Nephron (organoid): ENCODE data around the gene ATL1.

Experiments used
- H3K27ac Mint-ChIP-seq, 3 experiments: 2 replicates each; pipeline ENCODE4 v1.8.0; 2020; ENCODE audit warnings: mixed read lengths in 3 of 3, mild to moderate bottlenecking in 2 of 3, moderate library complexity in 1 of 3
- H3K27me3 Mint-ChIP-seq: 2 replicates; pipeline ENCODE4 v1.8.0; 2021; ENCODE audit warnings: low read depth, mild to moderate bottlenecking, moderate library complexity, mixed read lengths
- H3K36me3 Mint-ChIP-seq: 2 replicates; pipeline ENCODE4 v1.8.0; 2020; ENCODE audit warnings: low read depth, mixed read lengths
- H3K4me1 Mint-ChIP-seq: 2 replicates; pipeline ENCODE4 v1.8.0; 2020; ENCODE audit warnings: mixed read lengths
- H3K4me3 Mint-ChIP-seq, 3 experiments: 2 replicates each; pipeline ENCODE4 v1.8.0; 2020; ENCODE audit warnings: mild to moderate bottlenecking in 3 of 3, mixed read lengths in 3 of 3, moderate library complexity in 2 of 3
- H3K9me3 Mint-ChIP-seq: 2 replicates; pipeline ENCODE4 v1.8.0; 2020; ENCODE audit warnings: mixed read lengths
- TF ChIP-seq, protein P1 (sequence below), 3 experiments: fragments of 200-600 bp; sonication (generic); IDR thresholded peaks; one replicate each; pipeline ENCODE4 v1.5.0; 2021; ENCODE audit warnings: antibody characterized with exemption in 3 of 3; ENCODE audit not compliant: unreplicated experiment in 3 of 3

ATL1 gene

DNA sequence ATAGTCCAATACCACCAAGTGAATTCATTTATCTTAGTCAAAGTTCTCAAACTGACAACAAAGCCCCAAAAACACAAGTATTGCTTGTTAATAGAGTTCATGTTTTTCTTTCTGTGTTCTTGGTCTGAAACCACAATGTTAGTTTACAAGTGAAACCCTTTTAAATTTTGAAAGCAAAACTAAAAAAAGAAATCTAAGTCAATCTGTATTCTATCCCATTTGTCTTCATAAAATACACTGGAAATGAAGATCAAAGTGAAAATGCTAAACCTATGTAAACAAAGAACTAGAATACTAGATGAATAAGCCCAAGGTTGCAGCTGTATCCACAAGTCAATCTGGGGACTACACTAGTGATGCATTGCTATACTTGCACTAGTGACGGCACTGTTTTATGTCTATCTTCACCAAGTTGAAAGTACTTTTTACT is 38.0 kb upstream of the ATL1 start:
- Mint-ChIP-seq H3K4me1 (peaks cover 20% of the 10 kb centered on the region), H3K9me3 (no peaks in the 10 kb centered on the region), H3K36me3 (peaks cover 41% of the 10 kb centered on the region), H3K4me3 (no peak overlapping the region), H3K27me3 (no peaks in the 10 kb centered on the region), H3K27ac (no peak overlapping the region)
- TF ChIP-seq, protein P1, sequence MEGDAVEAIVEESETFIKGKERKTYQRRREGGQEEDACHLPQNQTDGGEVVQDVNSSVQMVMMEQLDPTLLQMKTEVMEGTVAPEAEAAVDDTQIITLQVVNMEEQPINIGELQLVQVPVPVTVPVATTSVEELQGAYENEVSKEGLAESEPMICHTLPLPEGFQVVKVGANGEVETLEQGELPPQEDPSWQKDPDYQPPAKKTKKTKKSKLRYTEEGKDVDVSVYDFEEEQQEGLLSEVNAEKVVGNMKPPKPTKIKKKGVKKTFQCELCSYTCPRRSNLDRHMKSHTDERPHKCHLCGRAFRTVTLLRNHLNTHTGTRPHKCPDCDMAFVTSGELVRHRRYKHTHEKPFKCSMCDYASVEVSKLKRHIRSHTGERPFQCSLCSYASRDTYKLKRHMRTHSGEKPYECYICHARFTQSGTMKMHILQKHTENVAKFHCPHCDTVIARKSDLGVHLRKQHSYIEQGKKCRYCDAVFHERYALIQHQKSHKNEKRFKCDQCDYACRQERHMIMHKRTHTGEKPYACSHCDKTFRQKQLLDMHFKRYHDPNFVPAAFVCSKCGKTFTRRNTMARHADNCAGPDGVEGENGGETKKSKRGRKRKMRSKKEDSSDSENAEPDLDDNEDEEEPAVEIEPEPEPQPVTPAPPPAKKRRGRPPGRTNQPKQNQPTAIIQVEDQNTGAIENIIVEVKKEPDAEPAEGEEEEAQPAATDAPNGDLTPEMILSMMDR (IDR thresholded peaks at IDR 0.05; ENCODE audit: unreplicated experiment in 3 of 3): no peak

DNA sequence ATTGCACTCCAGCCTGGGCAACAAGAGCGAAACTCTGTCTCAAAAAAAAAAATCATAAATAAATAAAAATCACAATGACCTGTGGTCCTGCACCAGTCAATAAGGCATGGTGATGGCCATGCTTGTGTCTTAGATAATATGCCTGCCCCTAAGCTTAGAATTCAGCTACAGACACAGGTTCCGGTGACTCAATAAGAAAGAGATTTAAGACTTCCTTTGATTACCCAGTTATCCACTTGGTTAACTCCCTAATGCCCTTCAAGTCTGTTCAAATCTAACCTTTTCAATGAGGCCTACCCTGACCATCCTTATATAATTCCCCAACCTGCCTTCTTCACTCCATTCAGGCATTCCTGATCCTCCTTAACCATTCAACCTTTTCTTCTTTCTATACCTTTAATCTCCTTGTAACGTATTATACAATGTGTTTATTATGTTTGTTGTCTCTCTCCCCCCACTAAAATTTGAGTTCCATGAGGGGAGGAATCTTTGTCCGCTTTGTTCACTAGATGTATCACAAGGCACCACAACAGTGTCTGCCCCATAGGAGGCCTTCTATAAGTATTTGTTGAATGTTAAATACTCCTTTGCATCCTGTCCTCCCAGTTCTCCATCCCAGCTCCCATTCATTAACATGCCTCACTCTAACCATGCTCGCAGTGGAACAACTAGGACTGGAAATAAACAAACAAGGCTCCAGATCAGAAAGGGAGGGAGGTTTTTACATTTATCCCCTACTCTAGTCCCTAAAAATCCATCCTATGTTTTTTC is 36.5 kb upstream of the ATL1 start:
- Mint-ChIP-seq H3K9me3 (no peaks in the 10 kb centered on the region), H3K4me1 (peaks cover 25% of the 10 kb centered on the region), H3K36me3 (peaks cover 45% of the 10 kb centered on the region), H3K27me3 (no peaks in the 10 kb centered on the region), H3K4me3 (no peak overlapping the region), H3K27ac (peak overlapping the region in 1 of 3 experiments; percentile 21)
- TF ChIP-seq, protein P1 (IDR thresholded peaks at IDR 0.05; ENCODE audit: unreplicated experiment in 3 of 3): no peak

DNA sequence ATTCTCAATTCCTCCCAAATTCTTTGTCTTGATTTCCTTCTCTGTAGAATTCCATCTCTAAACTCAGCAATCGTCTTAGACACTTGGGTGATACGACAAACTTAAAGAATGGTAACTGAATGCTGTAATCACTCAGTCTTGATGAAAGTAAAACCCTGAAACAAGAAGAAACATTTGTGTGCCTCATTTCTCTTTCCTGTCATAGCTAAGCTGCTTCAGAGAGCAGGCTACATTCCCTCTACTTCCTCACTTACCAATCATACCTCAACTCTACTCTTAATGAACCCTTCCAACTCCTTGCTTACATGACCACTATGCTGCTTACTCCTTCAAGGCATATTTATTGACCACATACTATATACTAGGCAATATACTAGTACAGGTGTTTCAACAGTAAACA is 35.9 kb upstream of the ATL1 start:
- no peaks in the 10 kb centered on the region for H3K9me3 Mint-ChIP-seq
- H3K4me3 Mint-ChIP-seq: no peak overlapping the region
- TF ChIP-seq, protein P1 (IDR thresholded peaks at IDR 0.05; ENCODE audit: unreplicated experiment in 3 of 3): no peak
- peak overlapping the region in 1 of 3 experiments; percentile 21 for H3K27ac Mint-ChIP-seq
- H3K36me3 Mint-ChIP-seq: peaks cover 42% of the 10 kb centered on the region
- no peaks in the 10 kb centered on the region for H3K27me3 Mint-ChIP-seq
- H3K4me1 Mint-ChIP-seq: peaks cover 26% of the 10 kb centered on the region

DNA sequence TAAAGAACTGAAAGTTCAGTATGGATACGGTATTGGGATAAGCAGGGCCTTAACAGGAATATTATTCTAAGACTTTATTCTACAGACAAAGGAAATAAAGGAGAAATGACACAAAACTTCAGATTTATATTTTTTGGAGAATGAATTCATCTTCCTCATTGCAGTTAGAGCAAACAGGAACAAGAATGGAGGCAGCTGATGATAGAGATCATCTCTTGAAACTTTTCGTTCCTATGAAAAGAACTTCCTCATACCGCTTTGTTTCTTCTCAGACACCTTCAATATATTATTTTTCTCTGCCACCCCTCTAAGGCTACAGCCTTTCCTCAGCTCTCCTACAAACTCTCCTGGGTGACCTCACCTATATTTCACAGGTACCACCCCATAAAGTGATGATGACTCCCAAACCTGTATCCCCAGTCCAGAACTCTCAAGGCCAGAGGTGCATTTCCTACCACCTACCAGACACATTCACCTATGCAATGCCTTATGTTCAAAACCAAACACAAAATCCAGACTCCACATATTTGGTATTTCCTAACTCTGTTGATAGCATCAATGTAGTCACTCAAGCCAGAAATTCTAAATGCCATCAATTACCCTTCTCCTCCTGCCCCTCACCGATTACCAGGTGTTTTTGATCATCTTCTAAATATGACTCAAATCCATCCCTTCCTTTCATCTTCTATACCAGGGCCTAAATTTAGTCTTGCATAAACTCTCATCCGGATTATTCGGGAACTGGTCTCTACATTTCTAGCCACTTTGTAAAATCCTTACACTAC is 35.0 kb upstream of the ATL1 start:
- Mint-ChIP-seq H3K4me3 (no peak overlapping the region), H3K4me1 (peaks cover 34% of the 10 kb centered on the region), H3K9me3 (no peaks in the 10 kb centered on the region), H3K27me3 (no peaks in the 10 kb centered on the region), H3K36me3 (peaks cover 42% of the 10 kb centered on the region), H3K27ac (peak overlapping the region in 1 of 3 experiments; percentile 21)
- TF ChIP-seq, protein P1 (IDR thresholded peaks at IDR 0.05; ENCODE audit: unreplicated experiment in 3 of 3): no peak

DNA sequence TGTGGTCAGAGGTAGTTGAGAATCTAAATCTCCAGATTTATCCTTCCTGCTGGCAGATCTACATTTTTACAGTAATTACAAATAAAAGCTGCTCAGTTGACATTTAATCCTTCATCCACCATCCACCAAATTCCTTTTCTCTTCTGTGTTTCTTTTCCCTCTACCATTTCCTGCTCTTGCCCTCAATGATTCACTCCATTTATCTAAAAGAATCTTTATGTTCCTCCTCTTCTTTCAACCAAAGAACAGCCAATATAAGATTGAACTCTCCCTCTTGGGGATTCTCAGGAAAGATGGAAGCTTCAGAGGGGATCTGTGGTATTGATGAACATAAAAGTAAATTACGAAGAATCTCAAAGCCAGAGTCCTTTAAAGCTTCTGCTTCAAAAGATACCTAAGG is 31.9 kb upstream of the ATL1 start:
- Mint-ChIP-seq H3K27ac (peak overlapping the region in 1 of 3 experiments; percentile 4), H3K4me3 (no peak overlapping the region), H3K27me3 (no peaks in the 10 kb centered on the region), H3K36me3 (peaks cover 34% of the 10 kb centered on the region), H3K9me3 (no peaks in the 10 kb centered on the region), H3K4me1 (peaks cover 58% of the 10 kb centered on the region)
- TF ChIP-seq, protein P1 (IDR thresholded peaks at IDR 0.05; ENCODE audit: unreplicated experiment in 3 of 3): no peak
